HepG2 (cell line): ENCODE data around the gene TXN2. TPM values are rescaled to one million over a fixed set of nuclear protein-coding genes. Genes with fewer than 3 reads are reported as not detected.

ENCODE experiments used
- ARNT2 ChIP-seq: sonication (generic); formaldehyde crosslinking; IDR thresholded peaks from 2 replicates; pipeline ENCODE4 v1.8.0; 2022; ENCODE audit warnings: mild to moderate bottlenecking, low read depth, missing genetic modification reagents, moderate library complexity
- EZH2 ChIP-seq: conservative IDR thresholded peaks from 2 replicates; pipeline ENCODE4 v1.6.1; 2012; ENCODE audit warnings: mild to moderate bottlenecking, low read depth, low read length, moderate library complexity
- GABPB1 ChIP-seq: IDR thresholded peaks from 2 replicates; pipeline ENCODE4 v1.6.1; 2016; ENCODE audit warnings: mild to moderate bottlenecking, missing genetic modification reagents, moderate library complexity, missing compliant biosample characterization
- KDM4B ChIP-seq: sonication (generic); formaldehyde crosslinking; IDR thresholded peaks from 2 replicates; pipeline ENCODE4 v1.4.0; 2020; ENCODE audit warnings: missing genetic modification reagents
- KMT2B ChIP-seq: IDR thresholded peaks from 2 replicates; pipeline ENCODE4 v1.6.1; 2016; ENCODE audit warnings: missing genetic modification reagents, missing compliant biosample characterization
- MAZ ChIP-seq, 2 experiments: sonication (generic) in 1 of 2; formaldehyde crosslinking in 1 of 2; IDR thresholded peaks; 2 replicates each; pipeline versions ENCODE4 v1.5.0 to v1.6.1; 2012 to 2020; ENCODE audit warnings: low read depth in 2 of 2, mild to moderate bottlenecking in 2 of 2, borderline replicate concordance in 1 of 2, improper control_type of control experiment in 1 of 2, low read length in 1 of 2, missing genetic modification reagents in 1 of 2, moderate library complexity in 1 of 2
- MEIS2 ChIP-seq: sonication (generic); formaldehyde crosslinking; IDR thresholded peaks from 2 replicates; pipeline ENCODE4 v1.9.0; 2021; ENCODE audit warnings: mild to moderate bottlenecking, missing genetic modification reagents
- MIXL1 ChIP-seq: IDR thresholded peaks from 2 replicates; pipeline ENCODE4 v1.6.1; 2016
- NR3C1 ChIP-seq: sonication (generic); formaldehyde crosslinking; IDR thresholded peaks from 2 replicates; pipeline ENCODE4 v1.4.0; 2020; ENCODE audit warnings: missing genetic modification reagents
- TOPORS ChIP-seq: sonication (generic); formaldehyde crosslinking; IDR thresholded peaks from 2 replicates; pipeline ENCODE4 v1.8.0; 2023; ENCODE audit warnings: mild to moderate bottlenecking, missing genetic modification reagents
- ZFP36 ChIP-seq: fragments of 150-350 bp; IDR thresholded peaks from 2 replicates; pipeline ENCODE4 v1.6.1; 2018; ENCODE audit warnings: borderline replicate concordance, low read length, low read depth; ENCODE audit not compliant: partially characterized antibody
- ZFP90 ChIP-seq: sonication (generic); formaldehyde crosslinking; IDR thresholded peaks from 2 replicates; pipeline ENCODE4 v1.8.0; 2022; ENCODE audit warnings: missing genetic modification reagents, mild to moderate bottlenecking, inconsistent platforms, borderline replicate concordance
- ZNF343 ChIP-seq: sonication (generic); formaldehyde crosslinking; IDR thresholded peaks from 2 replicates; pipeline ENCODE4 v1.4.0; 2020; ENCODE audit warnings: mild to moderate bottlenecking, missing genetic modification reagents
- ZSCAN21 ChIP-seq: sonication (generic); formaldehyde crosslinking; IDR thresholded peaks from 2 replicates; pipeline ENCODE4 v1.8.0; 2022; ENCODE audit warnings: mild to moderate bottlenecking, missing genetic modification reagents, moderate library complexity, borderline replicate concordance
- polyA plus RNA-seq, 8 experiments: library from polyadenylated mRNA; depleted of rRNA in 3 of 8; stranded (reverse) in 7 of 8; unstranded in 1 of 8; fragments of >200 nt; fragmentation: Illumina TruSeq in 4 of 8; extraction: Trizol in 4 of 8; gene quantifications; 2 replicates each; pipeline versions ENCODE4 v1.2.1 to v1.2.3, GENCODE V29; 2011 to 2016; ENCODE audit warnings: low read depth in 4 of 8, missing spikeins in 1 of 8, mixed read lengths in 1 of 8; ENCODE audit not compliant: insufficient read depth in 1 of 8
- total RNA-seq, 5 experiments: library from RNA; depleted of rRNA; stranded (reverse); fragments of >200 nt; fragmentation: Illumina TruSeq; extraction: Trizol; gene quantifications; 2 replicates each; pipeline ENCODE4 v1.2.3, GENCODE V29; 2016; ENCODE audit warnings: low read depth in 1 of 5
- TF ChIP-seq, protein P1 (sequence below): sonication (generic); formaldehyde crosslinking; IDR thresholded peaks from 2 replicates; pipeline ENCODE4 v1.4.0; 2020; ENCODE audit warnings: missing genetic modification reagents, borderline replicate concordance
- TF ChIP-seq, protein P2 (sequence below): IDR thresholded peaks from 2 replicates; pipeline ENCODE4 v1.6.1; 2016; ENCODE audit warnings: missing compliant biosample characterization, missing genetic modification reagents, borderline replicate concordance
- TF ChIP-seq, protein P3 (sequence below): sonication (generic); formaldehyde crosslinking; IDR thresholded peaks from 2 replicates; pipeline ENCODE4 v1.5.0; 2020; ENCODE audit warnings: mild to moderate bottlenecking, missing genetic modification reagents
- TF ChIP-seq, protein P4 (sequence below): sonication (generic); formaldehyde crosslinking; IDR thresholded peaks from 2 replicates; pipeline ENCODE4 v1.4.0; 2020; ENCODE audit warnings: missing genetic modification reagents, borderline replicate concordance

The TXN2 gene
- total and polyA plus RNA-seq, 2 of the 13 experiments (the other 11 are each of a cell fraction or from before 2014, with no cell fraction given) = 41.4 to 109 TPM

DNA sequence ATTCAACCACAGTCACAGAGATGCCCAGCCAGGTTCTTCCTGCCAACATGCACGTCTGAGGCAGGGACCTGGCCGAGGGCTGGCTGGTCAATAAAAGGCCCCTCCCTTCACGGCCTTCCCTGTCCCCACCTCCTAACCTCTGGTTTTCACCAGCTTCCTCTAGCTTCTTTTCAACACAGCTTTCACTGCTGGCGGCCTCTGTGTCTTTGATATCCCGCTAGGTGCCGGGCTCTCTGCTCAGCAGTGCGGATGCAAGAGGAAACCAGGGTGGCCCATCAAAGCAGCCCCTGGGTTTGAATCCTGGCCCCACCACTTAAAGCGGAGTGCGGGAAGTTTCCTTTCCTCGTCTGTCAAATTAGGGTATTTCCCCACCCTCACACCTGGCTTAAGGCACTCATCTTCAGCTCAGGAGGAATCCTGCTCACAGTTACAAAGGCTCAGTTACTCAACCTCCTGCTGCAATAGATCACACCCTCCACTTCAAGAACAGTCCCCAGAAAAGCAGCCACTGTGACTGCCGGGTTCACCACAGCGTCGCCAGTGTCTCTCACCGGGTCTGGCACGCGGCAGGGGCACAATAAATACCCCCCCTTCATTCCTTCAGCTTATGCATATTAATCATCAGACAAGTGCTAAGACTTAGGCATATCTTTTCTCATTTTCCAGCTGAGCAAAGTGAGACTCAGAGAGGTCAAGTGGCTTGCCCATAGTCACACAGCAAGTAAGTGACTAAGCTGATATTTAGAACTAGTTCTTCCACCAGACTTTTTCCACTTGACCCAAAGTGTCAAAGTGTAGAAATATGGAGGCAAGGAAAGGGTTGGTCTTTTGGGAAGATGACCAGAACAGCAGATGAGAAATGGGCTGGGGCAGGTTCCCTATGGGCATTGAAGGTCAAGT lies 45.7 kb downstream of the TXN2 start (continued):
- TF ChIP-seq, protein P1, sequence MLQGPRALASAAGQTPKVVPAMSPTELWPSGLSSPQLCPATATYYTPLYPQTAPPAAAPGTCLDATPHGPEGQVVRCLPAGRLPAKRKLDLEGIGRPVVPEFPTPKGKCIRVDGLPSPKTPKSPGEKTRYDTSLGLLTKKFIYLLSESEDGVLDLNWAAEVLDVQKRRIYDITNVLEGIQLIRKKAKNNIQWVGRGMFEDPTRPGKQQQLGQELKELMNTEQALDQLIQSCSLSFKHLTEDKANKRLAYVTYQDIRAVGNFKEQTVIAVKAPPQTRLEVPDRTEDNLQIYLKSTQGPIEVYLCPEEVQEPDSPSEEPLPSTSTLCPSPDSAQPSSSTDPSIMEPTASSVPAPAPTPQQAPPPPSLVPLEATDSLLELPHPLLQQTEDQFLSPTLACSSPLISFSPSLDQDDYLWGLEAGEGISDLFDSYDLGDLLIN (CRISPR knock-in tag) = peak; percentile 45; the same call in 1 of the 2 replicates
- TF ChIP-seq MEIS2 (CRISPR knock-in tag) (no peak; the same call in 1 of the 2 replicates), ZFP90 (CRISPR knock-in tag) (no peak), ZFP36 (peak; percentile 84), TOPORS (no peak; the same call in 1 of the 2 replicates), EZH2 (no peak), MAZ (IDR thresholded peaks at IDR 0.05; ENCODE audit: borderline replicate concordance, low read depth, low read length) (no peak), MAZ (CRISPR knock-in tag; IDR thresholded peaks at IDR 0.05; ENCODE audit: low read depth) (peak; percentile 64), GABPB1 (CRISPR knock-in tag) (no peak), ZSCAN21 (CRISPR knock-in tag) (peak; percentile 21; the same call in 1 of the 2 replicates), KMT2B (CRISPR knock-in tag) (no peak), MIXL1 (CRISPR knock-in tag) (no peak), ARNT2 (CRISPR knock-in tag) (no peak), ZNF343 (CRISPR knock-in tag) (no peak), KDM4B (no peak; the same call in 1 of the 2 replicates), NR3C1 (CRISPR knock-in tag) (no peak)
- TF ChIP-seq, protein P2, sequence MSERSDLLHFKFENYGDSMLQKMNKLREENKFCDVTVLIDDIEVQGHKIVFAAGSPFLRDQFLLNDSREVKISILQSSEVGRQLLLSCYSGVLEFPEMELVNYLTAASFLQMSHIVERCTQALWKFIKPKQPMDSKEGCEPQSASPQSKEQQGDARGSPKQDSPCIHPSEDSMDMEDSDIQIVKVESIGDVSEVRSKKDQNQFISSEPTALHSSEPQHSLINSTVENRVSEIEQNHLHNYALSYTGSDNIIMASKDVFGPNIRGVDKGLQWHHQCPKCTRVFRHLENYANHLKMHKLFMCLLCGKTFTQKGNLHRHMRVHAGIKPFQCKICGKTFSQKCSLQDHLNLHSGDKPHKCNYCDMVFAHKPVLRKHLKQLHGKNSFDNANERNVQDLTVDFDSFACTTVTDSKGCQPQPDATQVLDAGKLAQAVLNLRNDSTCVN (CRISPR knock-in tag) = no peak; the same call in 1 of the 2 replicates
- TF ChIP-seq, protein P3, sequence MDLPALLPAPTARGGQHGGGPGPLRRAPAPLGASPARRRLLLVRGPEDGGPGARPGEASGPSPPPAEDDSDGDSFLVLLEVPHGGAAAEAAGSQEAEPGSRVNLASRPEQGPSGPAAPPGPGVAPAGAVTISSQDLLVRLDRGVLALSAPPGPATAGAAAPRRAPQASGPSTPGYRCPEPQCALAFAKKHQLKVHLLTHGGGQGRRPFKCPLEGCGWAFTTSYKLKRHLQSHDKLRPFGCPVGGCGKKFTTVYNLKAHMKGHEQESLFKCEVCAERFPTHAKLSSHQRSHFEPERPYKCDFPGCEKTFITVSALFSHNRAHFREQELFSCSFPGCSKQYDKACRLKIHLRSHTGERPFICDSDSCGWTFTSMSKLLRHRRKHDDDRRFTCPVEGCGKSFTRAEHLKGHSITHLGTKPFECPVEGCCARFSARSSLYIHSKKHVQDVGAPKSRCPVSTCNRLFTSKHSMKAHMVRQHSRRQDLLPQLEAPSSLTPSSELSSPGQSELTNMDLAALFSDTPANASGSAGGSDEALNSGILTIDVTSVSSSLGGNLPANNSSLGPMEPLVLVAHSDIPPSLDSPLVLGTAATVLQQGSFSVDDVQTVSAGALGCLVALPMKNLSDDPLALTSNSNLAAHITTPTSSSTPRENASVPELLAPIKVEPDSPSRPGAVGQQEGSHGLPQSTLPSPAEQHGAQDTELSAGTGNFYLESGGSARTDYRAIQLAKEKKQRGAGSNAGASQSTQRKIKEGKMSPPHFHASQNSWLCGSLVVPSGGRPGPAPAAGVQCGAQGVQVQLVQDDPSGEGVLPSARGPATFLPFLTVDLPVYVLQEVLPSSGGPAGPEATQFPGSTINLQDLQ (CRISPR knock-in tag) = no peak
- TF ChIP-seq, protein P4, sequence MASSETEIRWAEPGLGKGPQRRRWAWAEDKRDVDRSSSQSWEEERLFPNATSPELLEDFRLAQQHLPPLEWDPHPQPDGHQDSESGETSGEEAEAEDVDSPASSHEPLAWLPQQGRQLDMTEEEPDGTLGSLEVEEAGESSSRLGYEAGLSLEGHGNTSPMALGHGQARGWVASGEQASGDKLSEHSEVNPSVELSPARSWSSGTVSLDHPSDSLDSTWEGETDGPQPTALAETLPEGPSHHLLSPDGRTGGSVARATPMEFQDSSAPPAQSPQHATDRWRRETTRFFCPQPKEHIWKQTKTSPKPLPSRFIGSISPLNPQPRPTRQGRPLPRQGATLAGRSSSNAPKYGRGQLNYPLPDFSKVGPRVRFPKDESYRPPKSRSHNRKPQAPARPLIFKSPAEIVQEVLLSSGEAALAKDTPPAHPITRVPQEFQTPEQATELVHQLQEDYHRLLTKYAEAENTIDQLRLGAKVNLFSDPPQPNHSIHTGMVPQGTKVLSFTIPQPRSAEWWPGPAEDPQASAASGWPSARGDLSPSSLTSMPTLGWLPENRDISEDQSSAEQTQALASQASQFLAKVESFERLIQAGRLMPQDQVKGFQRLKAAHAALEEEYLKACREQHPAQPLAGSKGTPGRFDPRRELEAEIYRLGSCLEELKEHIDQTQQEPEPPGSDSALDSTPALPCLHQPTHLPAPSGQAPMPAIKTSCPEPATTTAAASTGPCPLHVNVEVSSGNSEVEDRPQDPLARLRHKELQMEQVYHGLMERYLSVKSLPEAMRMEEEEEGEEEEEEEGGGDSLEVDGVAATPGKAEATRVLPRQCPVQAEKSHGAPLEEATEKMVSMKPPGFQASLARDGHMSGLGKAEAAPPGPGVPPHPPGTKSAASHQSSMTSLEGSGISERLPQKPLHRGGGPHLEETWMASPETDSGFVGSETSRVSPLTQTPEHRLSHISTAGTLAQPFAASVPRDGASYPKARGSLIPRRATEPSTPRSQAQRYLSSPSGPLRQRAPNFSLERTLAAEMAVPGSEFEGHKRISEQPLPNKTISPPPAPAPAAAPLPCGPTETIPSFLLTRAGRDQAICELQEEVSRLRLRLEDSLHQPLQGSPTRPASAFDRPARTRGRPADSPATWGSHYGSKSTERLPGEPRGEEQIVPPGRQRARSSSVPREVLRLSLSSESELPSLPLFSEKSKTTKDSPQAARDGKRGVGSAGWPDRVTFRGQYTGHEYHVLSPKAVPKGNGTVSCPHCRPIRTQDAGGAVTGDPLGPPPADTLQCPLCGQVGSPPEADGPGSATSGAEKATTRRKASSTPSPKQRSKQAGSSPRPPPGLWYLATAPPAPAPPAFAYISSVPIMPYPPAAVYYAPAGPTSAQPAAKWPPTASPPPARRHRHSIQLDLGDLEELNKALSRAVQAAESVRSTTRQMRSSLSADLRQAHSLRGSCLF (CRISPR knock-in tag) = no peak
